HG02870 (cell line): ENCODE data around the gene RBM8A.

ENCODE experiments used
- ATAC-seq: cut with Tn5 transposase; IDR thresholded peaks from one replicate; pipeline ENCODE4 v1.9.1; 2021; ENCODE audit warnings: mild to moderate bottlenecking, moderate library complexity; ENCODE audit not compliant: unreplicated experiment

Gene RBM8A

GRCh38 chr1:145918144-145918991, 8.9 kb downstream of the RBM8A start, which contains the start of gene PEX11B:
TSS of gene PEX11B (minus strand) at chr1:145918717. CDS start at chr1:145918688, 29 bp downstream.
- peak; percentile 86 for ATAC-seq

GRCh38 chr1:145917595-145917994, 9.7 kb downstream of the RBM8A start:
- ATAC-seq: no peak

GRCh38 chr1:145916745-145917144, 10.5 kb downstream of the RBM8A start:
- ATAC-seq: no peak

DNA sequence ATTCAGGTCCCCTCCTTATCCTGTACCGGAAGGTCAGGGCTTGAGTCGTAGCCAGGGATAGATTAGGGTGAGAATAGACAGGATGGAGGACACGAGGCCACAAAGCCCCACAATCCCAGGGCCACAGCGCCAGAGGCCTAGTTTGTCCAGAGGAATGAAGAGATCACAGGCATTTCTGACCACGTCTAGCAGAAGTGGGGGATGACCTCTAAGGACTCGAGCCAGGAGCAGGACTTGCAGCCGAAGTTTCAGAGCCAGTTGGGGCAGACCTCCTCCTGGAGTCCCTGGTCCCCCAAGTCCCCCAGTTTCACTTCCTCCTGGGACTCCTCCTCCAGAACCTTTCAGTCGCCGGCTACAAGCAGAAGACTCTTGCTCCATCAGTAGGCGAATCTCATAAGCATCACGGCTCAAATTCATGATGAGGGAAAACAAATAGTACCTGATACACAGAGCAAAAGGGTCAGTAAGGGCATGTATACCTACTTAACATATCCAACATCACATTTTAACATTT, 15.1 kb downstream of the RBM8A start:
- no peak for ATAC-seq

GRCh38 chr1:145908653-145909052, 18.6 kb downstream of the RBM8A start:
- ATAC-seq: no peak

- no peak for ATAC-seq
These were observed 20.1 kb downstream of the RBM8A start for GRCh38 chr1:145906954-145907753.

DNA sequence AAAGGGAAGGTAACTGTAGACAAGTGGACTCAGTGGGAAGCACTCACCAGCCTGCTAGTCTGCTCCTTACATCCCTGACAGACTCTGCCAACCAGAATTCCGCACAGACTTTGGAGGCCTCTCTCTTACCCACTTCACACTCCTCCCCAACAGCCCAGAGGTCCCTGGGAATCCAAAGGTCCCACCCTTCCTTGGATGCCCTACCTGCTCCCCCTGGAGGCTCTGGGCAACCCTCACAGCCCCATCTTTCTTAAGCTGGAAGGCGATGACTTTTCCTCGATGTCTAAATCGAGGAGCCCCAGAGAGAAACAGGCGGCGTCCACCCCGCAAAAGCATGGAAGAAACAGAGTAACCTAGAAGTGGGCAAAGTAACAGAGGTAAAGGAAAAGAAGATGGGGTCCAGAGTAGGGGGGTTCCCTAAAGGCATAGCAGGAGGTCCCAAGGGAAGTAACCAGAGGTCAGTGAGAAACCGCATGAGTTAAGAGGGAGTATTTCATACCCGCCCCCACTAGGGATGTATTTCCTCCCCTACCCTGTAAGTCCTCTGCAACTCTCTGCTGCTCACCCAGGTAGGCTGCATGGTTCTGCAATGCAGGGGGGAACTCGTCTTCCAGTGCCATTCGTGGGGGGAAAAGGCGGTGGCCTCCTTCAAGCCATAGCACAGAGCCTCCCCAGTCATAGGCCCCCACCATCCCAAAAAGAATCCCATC, 25.8 kb downstream of the RBM8A start:
- ATAC-seq: no peak

GRCh38 chr1:145898756-145899155, 28.5 kb downstream of the RBM8A start:
- no peak for ATAC-seq

GRCh38 chr1:145897969-145898368, 29.3 kb downstream of the RBM8A start:
- no peak for ATAC-seq

DNA sequence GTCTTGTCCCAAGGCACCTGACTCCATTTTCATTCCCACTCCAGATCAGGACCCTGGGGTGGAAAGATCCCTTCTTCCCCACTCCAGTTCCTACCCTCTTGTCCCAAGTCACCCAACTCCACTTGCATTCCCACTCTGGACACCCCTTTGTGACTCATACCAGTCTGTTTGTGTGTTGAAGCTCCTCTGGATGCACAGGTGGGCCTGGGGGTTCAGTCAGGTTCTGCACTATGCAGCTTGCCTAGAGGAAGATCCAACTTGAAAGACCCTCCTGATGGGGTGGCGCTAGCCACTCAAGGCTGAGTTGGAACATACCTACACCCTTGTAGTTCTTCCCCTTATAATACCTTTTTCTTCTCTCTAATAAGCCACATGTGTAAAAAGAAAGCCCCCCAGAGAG, 31.8 kb downstream of the RBM8A start:
- ATAC-seq: no peak

GRCh38 chr1:145893306-145894055, 33.8 kb downstream of the RBM8A start:
- ATAC-seq: no peak

GRCh38 chr1:145892486-145893087, 34.7 kb downstream of the RBM8A start:
- no peak for ATAC-seq

DNA sequence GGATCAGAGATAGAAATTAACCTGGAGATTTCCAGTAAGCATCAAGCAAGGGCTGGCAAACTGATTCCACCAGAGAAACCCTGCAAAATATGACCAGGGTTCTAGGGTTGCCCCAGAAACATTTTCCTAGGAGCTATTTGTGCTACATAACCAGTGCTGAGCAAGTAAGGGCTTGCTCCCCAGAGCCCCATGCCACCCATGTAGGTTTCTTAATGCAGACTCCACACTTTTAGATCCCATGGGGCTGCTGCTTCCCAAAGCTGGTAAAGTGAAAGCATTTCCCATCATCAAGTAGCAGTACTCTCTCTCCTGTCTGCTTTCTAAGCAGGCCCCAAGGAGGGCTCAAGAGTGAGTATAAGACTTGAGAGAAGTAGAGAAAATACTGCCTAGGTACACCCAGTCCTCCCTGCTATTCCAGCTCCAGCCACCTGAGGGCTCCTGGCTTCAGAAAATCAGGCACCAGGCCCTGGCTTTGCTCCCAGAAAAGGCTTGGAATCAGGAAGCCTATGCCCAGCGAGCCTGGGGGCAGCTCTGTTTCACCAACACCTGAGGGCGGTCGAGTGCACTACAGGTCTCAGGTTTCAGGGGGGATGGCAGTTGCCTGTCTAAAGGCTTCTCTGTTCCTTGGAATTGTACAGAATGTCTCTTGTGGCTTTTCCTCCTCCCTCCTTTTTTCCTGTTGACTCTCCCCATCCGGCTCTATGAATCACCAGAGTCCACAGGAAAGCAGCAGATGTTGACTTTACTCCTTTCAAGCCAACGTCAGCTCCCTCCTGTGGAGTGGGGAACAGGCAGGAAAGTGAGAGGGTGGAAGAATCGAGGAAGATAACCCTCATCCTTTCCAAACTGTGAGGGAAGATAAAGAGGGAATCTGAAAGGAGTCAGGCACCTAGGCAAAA, 35.4 kb downstream of the RBM8A start:
- no peak for ATAC-seq

DNA sequence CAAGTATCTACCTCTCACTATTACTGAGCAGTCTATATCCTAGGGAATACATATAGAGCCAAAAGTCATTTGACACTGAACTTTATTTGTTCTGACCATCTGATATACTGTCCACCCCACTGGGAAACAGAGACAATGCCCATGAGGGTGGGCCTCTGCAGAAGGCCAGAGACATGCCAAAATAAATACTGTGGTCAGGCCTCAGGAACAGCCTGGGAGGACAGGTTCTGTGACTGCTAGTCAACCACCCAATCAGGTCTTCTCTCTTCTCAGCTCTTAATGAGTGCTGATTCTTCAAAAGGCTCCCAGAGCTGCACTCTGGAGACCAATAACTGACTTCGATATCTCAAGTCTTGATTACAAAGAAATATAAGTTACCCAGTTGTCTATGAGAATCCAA, 36.1 kb downstream of the RBM8A start:
- no peak for ATAC-seq

DNA sequence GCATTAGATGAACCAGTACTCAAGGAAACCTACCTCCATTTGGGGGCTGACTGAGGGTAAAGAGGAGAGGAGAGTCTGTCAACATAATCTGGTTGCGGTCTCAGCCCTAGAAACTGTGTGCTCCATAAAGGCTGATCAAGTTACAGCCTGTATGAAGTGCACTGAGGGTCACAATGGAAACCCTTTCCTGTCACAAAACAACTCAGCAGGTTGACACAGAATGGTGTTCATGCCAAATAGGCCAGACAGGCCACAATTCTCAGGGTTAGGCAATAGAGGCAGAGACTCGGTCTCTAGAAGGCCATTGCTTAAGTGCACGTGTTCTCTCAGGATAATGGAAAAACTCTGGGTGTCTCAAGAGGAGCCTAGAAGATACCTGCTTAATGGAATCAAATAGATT, 37.6 kb downstream of the RBM8A start:
- no peak for ATAC-seq

DNA sequence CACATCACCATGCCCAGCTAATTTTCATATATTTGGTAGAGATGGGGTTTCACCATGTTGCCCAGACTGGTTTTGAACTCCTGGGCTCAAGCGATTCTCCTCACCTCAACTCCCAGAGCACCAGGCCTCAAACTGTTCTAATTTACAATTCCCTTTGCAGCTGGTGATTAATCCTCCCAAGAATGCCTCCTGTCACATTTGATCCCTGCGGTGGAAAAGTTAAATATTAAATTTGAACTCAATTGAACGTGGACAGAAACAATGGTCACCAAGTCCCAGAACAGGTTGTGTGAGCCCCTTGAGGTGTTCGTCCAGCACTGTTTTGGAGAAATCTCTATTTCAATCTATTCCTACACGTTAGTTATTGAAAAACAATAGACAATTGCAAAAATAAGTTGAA, 39.7 kb downstream of the RBM8A start:
- ATAC-seq: no peak

DNA sequence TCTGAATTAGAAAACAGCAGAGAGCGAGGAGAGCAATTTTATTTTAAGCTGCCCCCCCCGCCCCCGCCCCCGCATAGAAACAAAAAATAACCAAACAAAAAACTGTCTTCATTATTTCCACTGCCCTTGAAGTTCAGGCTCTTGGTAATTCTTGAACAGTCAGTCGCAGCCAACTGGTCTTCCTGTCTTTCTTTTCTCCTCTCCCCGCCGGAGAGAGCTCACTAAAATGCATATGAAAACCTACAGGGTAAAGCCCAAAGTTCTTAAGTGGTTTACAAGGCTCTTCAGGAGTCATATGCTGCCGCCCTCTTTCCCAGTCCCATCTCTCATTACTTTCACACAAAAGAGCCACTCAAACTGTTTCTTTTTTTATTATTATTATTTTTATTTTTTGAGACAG, 40.5 kb downstream of the RBM8A start:
- no peak for ATAC-seq

- ATAC-seq: no peak
These were observed 40.9 kb downstream of the RBM8A start for GRCh38 chr1:145886390-145886789.

DNA sequence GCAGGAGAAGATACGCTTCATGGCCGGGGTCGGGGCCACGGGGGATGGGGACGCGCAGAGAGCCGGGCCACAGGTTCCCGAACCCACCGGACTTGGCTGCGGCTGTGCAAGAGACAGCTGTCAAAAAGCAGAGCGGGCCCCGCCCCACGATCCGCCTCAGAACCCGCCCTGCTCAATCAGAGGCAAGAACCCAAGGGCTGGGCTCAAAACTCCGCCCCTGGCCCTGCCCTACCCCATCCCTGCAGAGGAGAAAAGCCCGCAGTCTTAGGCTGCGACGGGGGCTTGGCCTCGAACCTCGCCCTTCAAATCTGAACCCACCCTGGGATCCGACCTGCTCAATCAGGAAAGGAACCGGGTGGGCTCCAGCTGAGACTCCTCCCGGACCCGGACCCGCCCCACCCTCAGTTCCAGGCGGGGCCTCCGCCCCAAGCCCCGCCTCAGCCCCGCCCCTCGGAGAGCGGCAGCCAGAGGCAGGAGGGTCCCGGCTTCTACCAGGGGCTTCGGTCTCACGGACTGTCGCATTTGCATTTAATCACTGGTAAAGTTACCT, 41.5 kb downstream of the RBM8A start, which contains the start of gene ANKRD35:
ANKRD35 (minus strand) TSS at position 129 of the 550 bp plus-strand sequence; CDS start at position 21, 108 bp downstream.
- peak; percentile 96 for ATAC-seq
